ENCODE measurements around the gene POLR1A.

Gene POLR1A

GRCh38 chr2:86002375-86002774, 103.3 kb downstream of the POLR1A start (continued):
- no peak for TF ChIP-seq HOXA7 (CRISPR knock-in tag; IDR thresholded peaks at IDR 0.05; ENCODE audit: borderline replicate concordance)
- TF ChIP-seq MEIS1 (CRISPR knock-in tag; IDR thresholded peaks at IDR 0.05; ENCODE audit: borderline replicate concordance), result no peak
- no peak for TF ChIP-seq ZNF324 (tag by site-specific recombination; IDR thresholded peaks at IDR 0.05)

- POLR2A ChIA-PET, result no interaction called here
- no peaks in the 10 kb centered on the region for H3K9me3 ChIP-seq (ENCODE audit: control insufficient read depth, insufficient read depth, low read depth, low read length)
- no peak overlapping the region for H3K4me3 ChIP-seq (ENCODE audit: low read depth, low read length)
- no peaks in the 10 kb centered on the region for H3K4me1 ChIP-seq (ENCODE audit: control insufficient read depth, insufficient read depth, low read length)
- H3K36me3 ChIP-seq (ENCODE audit: control insufficient read depth in 2 of 2, insufficient read depth in 1 of 2, low read length in 2 of 2), result no peaks in the 10 kb centered on the region
- no peak overlapping the region for H3K27ac ChIP-seq (ENCODE audit: extremely low read depth, low read depth, low read length)
- TF ChIP-seq ZNF335 (tag by site-specific recombination; conservative IDR thresholded peaks at IDR 0.05) (no peak), ZBTB20 (tag by site-specific recombination; IDR thresholded peaks at IDR 0.05) (no peak), ZNF280C (tag by site-specific recombination; IDR thresholded peaks at IDR 0.05) (no peak), ZNF768 (tag by site-specific recombination; IDR thresholded peaks at IDR 0.05) (no peak), ZNF626 (tag by site-specific recombination; IDR thresholded peaks at IDR 0.05) (no peak), ZNF555 (tag by site-specific recombination; conservative IDR thresholded peaks at IDR 0.05) (no peak), ZNF677 (tag by site-specific recombination; IDR thresholded peaks at IDR 0.05) (no peak), ZNF302 (tag by site-specific recombination; IDR thresholded peaks at IDR 0.05; ENCODE audit: low read depth) (no peak), ZFP69B (tag by site-specific recombination; IDR thresholded peaks at IDR 0.05) (no peak), PRDM6 (tag by site-specific recombination; IDR thresholded peaks at IDR 0.05) (no peak)
- TF ChIP-seq, protein P1, sequence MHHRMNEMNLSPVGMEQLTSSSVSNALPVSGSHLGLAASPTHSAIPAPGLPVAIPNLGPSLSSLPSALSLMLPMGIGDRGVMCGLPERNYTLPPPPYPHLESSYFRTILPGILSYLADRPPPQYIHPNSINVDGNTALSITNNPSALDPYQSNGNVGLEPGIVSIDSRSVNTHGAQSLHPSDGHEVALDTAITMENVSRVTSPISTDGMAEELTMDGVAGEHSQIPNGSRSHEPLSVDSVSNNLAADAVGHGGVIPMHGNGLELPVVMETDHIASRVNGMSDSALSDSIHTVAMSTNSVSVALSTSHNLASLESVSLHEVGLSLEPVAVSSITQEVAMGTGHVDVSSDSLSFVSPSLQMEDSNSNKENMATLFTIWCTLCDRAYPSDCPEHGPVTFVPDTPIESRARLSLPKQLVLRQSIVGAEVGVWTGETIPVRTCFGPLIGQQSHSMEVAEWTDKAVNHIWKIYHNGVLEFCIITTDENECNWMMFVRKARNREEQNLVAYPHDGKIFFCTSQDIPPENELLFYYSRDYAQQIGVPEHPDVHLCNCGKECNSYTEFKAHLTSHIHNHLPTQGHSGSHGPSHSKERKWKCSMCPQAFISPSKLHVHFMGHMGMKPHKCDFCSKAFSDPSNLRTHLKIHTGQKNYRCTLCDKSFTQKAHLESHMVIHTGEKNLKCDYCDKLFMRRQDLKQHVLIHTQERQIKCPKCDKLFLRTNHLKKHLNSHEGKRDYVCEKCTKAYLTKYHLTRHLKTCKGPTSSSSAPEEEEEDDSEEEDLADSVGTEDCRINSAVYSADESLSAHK (tag by site-specific recombination; IDR thresholded peaks at IDR 0.05), result no peak
- TF ChIP-seq, protein P2, sequence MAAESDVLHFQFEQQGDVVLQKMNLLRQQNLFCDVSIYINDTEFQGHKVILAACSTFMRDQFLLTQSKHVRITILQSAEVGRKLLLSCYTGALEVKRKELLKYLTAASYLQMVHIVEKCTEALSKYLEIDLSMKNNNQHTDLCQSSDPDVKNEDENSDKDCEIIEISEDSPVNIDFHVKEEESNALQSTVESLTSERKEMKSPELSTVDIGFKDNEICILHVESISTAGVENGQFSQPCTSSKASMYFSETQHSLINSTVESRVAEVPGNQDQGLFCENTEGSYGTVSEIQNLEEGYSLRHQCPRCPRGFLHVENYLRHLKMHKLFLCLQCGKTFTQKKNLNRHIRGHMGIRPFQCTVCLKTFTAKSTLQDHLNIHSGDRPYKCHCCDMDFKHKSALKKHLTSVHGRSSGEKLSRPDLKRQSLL (tag by site-specific recombination; IDR thresholded peaks at IDR 0.05), result no peak
- CTCF ChIA-PET, result no interaction called here
Measured at GRCh38 chr2:86001326-86001725, 104.4 kb downstream of the POLR1A start.

DNA sequence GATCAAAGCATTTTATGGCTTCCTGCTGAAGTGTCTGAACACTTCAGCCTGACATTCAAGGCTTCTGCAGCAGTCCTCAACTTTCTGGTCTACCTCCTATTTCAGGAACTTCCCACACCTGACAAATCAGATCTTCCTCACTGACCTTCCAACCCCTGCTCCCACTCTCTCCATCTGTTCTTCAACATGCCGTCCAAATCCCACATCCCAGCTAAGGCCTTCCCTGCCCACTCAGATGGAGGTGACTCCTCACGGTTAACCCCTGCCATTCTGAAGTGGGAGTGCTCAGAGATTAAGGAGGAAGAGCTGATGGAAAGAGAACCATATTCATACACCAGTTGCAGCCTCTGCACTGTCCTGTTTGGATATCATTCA, 104.8 kb downstream of the POLR1A start:
- H3K4me1 ChIP-seq (ENCODE audit: control insufficient read depth, insufficient read depth, low read length), result no peaks in the 10 kb centered on the region
- ChIA-PET POLR2A (no interaction called here), CTCF (no interaction called here)
- no peaks in the 10 kb centered on the region for H3K9me3 ChIP-seq (ENCODE audit: control insufficient read depth, insufficient read depth, low read depth, low read length)
- H3K36me3 ChIP-seq (ENCODE audit: control insufficient read depth in 2 of 2, insufficient read depth in 1 of 2, low read length in 2 of 2), result no peaks in the 10 kb centered on the region
- no peak overlapping the region for H3K27ac ChIP-seq (ENCODE audit: extremely low read depth, low read depth, low read length)
- no peak overlapping the region for H3K4me3 ChIP-seq (ENCODE audit: low read depth, low read length)
- TF ChIP-seq ZFHX2 (tag by site-specific recombination; conservative IDR thresholded peaks at IDR 0.05) (peak; percentile 72), ZNF473 (tag by site-specific recombination; IDR thresholded peaks at IDR 0.05) (no peak), OVOL3 (tag by site-specific recombination; IDR thresholded peaks at IDR 0.05) (no peak), ZNF555 (tag by site-specific recombination; conservative IDR thresholded peaks at IDR 0.05) (no peak), ZNF2 (tag by site-specific recombination; IDR thresholded peaks at IDR 0.05) (no peak), ZNF596 (tag by site-specific recombination; IDR thresholded peaks at IDR 0.05) (no peak)
- TF ChIP-seq, protein P3, sequence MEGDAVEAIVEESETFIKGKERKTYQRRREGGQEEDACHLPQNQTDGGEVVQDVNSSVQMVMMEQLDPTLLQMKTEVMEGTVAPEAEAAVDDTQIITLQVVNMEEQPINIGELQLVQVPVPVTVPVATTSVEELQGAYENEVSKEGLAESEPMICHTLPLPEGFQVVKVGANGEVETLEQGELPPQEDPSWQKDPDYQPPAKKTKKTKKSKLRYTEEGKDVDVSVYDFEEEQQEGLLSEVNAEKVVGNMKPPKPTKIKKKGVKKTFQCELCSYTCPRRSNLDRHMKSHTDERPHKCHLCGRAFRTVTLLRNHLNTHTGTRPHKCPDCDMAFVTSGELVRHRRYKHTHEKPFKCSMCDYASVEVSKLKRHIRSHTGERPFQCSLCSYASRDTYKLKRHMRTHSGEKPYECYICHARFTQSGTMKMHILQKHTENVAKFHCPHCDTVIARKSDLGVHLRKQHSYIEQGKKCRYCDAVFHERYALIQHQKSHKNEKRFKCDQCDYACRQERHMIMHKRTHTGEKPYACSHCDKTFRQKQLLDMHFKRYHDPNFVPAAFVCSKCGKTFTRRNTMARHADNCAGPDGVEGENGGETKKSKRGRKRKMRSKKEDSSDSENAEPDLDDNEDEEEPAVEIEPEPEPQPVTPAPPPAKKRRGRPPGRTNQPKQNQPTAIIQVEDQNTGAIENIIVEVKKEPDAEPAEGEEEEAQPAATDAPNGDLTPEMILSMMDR (tag by site-specific recombination; IDR thresholded peaks at IDR 0.05), result no peak
- TF ChIP-seq, protein P4, sequence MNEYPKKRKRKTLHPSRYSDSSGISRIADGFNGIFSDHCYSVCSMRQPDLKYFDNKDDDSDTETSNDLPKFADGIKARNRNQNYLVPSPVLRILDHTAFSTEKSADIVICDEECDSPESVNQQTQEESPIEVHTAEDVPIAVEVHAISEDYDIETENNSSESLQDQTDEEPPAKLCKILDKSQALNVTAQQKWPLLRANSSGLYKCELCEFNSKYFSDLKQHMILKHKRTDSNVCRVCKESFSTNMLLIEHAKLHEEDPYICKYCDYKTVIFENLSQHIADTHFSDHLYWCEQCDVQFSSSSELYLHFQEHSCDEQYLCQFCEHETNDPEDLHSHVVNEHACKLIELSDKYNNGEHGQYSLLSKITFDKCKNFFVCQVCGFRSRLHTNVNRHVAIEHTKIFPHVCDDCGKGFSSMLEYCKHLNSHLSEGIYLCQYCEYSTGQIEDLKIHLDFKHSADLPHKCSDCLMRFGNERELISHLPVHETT (tag by site-specific recombination; IDR thresholded peaks at IDR 0.05), result no peak
- TF ChIP-seq, protein P5, sequence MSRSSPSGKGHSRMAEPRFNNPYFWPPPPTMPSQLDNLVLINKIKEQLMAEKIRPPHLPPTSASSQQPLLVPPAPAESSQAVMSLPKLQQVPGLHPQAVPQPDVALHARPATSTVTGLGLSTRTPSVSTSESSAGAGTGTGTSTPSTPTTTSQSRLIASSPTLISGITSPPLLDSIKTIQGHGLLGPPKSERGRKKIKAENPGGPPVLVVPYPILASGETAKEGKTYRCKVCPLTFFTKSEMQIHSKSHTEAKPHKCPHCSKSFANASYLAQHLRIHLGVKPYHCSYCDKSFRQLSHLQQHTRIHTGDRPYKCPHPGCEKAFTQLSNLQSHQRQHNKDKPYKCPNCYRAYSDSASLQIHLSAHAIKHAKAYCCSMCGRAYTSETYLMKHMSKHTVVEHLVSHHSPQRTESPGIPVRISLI (tag by site-specific recombination; IDR thresholded peaks at IDR 0.05), result no peak
